Measurements from ENCODE around the gene SAP25. TPM values are rescaled to one million over a fixed set of nuclear protein-coding genes. Genes with fewer than 3 reads are reported as not detected.

Gene SAP25
- total and polyA plus RNA-seq, 2 experiments from 2014 or later: 1.8 TPM; not detected in 1

GRCh38 chr7:100574362-100575205, 884 bp upstream of the SAP25 start:
- TF ChIP-seq EZH2 (IDR thresholded peaks at IDR 0.05; ENCODE audit: borderline replicate concordance) (no peak), EZH2phosphoT487 (IDR thresholded peaks at IDR 0.05; ENCODE audit: low read depth, severe bottlenecking, unreplicated experiment) (no peak)
- TF ChIP-seq, protein P1, sequence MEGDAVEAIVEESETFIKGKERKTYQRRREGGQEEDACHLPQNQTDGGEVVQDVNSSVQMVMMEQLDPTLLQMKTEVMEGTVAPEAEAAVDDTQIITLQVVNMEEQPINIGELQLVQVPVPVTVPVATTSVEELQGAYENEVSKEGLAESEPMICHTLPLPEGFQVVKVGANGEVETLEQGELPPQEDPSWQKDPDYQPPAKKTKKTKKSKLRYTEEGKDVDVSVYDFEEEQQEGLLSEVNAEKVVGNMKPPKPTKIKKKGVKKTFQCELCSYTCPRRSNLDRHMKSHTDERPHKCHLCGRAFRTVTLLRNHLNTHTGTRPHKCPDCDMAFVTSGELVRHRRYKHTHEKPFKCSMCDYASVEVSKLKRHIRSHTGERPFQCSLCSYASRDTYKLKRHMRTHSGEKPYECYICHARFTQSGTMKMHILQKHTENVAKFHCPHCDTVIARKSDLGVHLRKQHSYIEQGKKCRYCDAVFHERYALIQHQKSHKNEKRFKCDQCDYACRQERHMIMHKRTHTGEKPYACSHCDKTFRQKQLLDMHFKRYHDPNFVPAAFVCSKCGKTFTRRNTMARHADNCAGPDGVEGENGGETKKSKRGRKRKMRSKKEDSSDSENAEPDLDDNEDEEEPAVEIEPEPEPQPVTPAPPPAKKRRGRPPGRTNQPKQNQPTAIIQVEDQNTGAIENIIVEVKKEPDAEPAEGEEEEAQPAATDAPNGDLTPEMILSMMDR (IDR thresholded peaks at IDR 0.05; ENCODE audit: poor library complexity): no peak
- Histone ChIP-seq H3K9me2 (replicated peaks; ENCODE audit: insufficient read depth) (no peaks in the 10 kb centered on the region), H3K4me2 (no peak overlapping the region), H4K20me1 (ENCODE audit: insufficient read depth, poor library complexity, severe bottlenecking) (no peaks in the 10 kb centered on the region), H3K27me3 (no peaks in the 10 kb centered on the region), H3K4me3 (no peak overlapping the region), H3K79me2 (no peaks in the 10 kb centered on the region), H3K27ac (no peak overlapping the region), H3K36me3 (replicated peaks; ENCODE audit: insufficient read depth, low read depth) (no peaks in the 10 kb centered on the region), H3K9me3 (ENCODE audit: low read depth) (no peaks in the 10 kb centered on the region), H2AFZ (no peak overlapping the region), H3K4me1 (ENCODE audit: insufficient read depth) (peaks cover 32% of the 10 kb centered on the region)
- 96% methylated on average over 23 of the region's 44 CpGs for WGBS (ENCODE audit: low lambda C conversion rate, missing lambda C conversion rate)
- no peak for DNase-seq (ENCODE audit: low spot score)

GRCh38 chr7:100572949-100573675, 588 bp downstream of the SAP25 start:
- Histone ChIP-seq H3K4me3 (no peak overlapping the region), H3K36me3 (replicated peaks; ENCODE audit: insufficient read depth, low read depth) (no peaks in the 10 kb centered on the region), H3K9me2 (replicated peaks; ENCODE audit: insufficient read depth) (no peaks in the 10 kb centered on the region), H4K20me1 (ENCODE audit: insufficient read depth, poor library complexity, severe bottlenecking) (no peaks in the 10 kb centered on the region), H2AFZ (no peak overlapping the region), H3K27ac (peak overlapping the region; percentile 77), H3K4me2 (no peak overlapping the region), H3K9me3 (ENCODE audit: low read depth) (no peaks in the 10 kb centered on the region), H3K79me2 (no peaks in the 10 kb centered on the region), H3K4me1 (ENCODE audit: insufficient read depth) (peaks cover 37% of the 10 kb centered on the region), H3K27me3 (no peaks in the 10 kb centered on the region)
- no peak for DNase-seq (ENCODE audit: low spot score)
- WGBS (ENCODE audit: low lambda C conversion rate, missing lambda C conversion rate): 100% methylated on average over 9 of the region's 30 CpGs
- TF ChIP-seq EZH2 (IDR thresholded peaks at IDR 0.05; ENCODE audit: borderline replicate concordance) (no peak), EZH2phosphoT487 (IDR thresholded peaks at IDR 0.05; ENCODE audit: low read depth, severe bottlenecking, unreplicated experiment) (no peak)
- TF ChIP-seq, protein P1 (IDR thresholded peaks at IDR 0.05; ENCODE audit: poor library complexity): no peak

GRCh38 chr7:100572281-100572948, 1.3 kb downstream of the SAP25 start:
- no peak overlapping the region for H3K4me3 ChIP-seq
- TF ChIP-seq EZH2phosphoT487 (IDR thresholded peaks at IDR 0.05; ENCODE audit: low read depth, severe bottlenecking, unreplicated experiment) (no peak), EZH2 (IDR thresholded peaks at IDR 0.05; ENCODE audit: borderline replicate concordance) (no peak)
- TF ChIP-seq, protein P1 (IDR thresholded peaks at IDR 0.05; ENCODE audit: poor library complexity): no peak
- peak overlapping the region; percentile 77 for H3K27ac ChIP-seq
- no peak overlapping the region for H2AFZ ChIP-seq
- no peaks in the 10 kb centered on the region for H3K9me2 ChIP-seq (replicated peaks; ENCODE audit: insufficient read depth)
- peaks cover 40% of the 10 kb centered on the region for H3K4me1 ChIP-seq (ENCODE audit: insufficient read depth)
- H4K20me1 ChIP-seq (ENCODE audit: insufficient read depth, poor library complexity, severe bottlenecking): no peaks in the 10 kb centered on the region
- H3K36me3 ChIP-seq (replicated peaks; ENCODE audit: insufficient read depth, low read depth): no peaks in the 10 kb centered on the region
- no peaks in the 10 kb centered on the region for H3K27me3 ChIP-seq
- H3K79me2 ChIP-seq: no peaks in the 10 kb centered on the region
- DNase-seq (ENCODE audit: low spot score): no peak
- H3K9me3 ChIP-seq (ENCODE audit: low read depth): no peaks in the 10 kb centered on the region
- H3K4me2 ChIP-seq: peak overlapping the region; percentile 51
- WGBS (ENCODE audit: low lambda C conversion rate, missing lambda C conversion rate): 94% methylated on average over 10 of the region's 20 CpGs
